ENCODE data around the gene LY9. TPM values are rescaled to one million over a fixed set of nuclear protein-coding genes. Genes with fewer than 3 reads are reported as not detected.
"Not testable (repeated sequence)": the region's sequence is repeated elsewhere in the genome, so short reads cannot be mapped to it uniquely, and the experiment has no call there.

Gene LY9
- total RNA-seq, 4 donors from 2014 or later: 0.26 to 3.2 (median 0.60) TPM

GRCh38 chr1:160863774-160864131, 67.8 kb downstream of the LY9 start:
- no peak for TF ChIP-seq CTCF (IDR thresholded peaks at IDR 0.05)
- no peak for TF ChIP-seq POLR2A (IDR thresholded peaks at IDR 0.05)
- Histone ChIP-seq H3K9me3 (no peaks in the 10 kb centered on the region), H3K4me3 (no peak overlapping the region), H3K4me1 (peaks cover 3 to 23% (median 6%) of the 10 kb centered on the region in 3 donors), H3K36me3 (no peaks in the 10 kb centered on the region), H3K27me3 (peaks cover 0 to 8% (median 0%) of the 10 kb centered on the region in 4 donors), H3K27ac (no peak overlapping the region)
- WGBS, 2 donors: 75 to 78% methylated on average over 3 to 4 of the region's 4 CpGs
- DNase-seq: no peak
- intact Hi-C loops (cut with DNase I): no loop called here

- Histone ChIP-seq H3K4me1 (peaks cover 3 to 23% (median 6%) of the 10 kb centered on the region in 3 donors), H3K9me3 (no peaks in the 10 kb centered on the region), H3K27ac (no peak overlapping the region), H3K27me3 (peaks cover 0 to 8% (median 0%) of the 10 kb centered on the region in 4 donors), H3K4me3 (no peak overlapping the region), H3K36me3 (no peaks in the 10 kb centered on the region)
- 66 to 68% methylated on average over 2 of the region's 2 CpGs for WGBS, 2 donors
- TF ChIP-seq POLR2A (IDR thresholded peaks at IDR 0.05) (no peak), CTCF (IDR thresholded peaks at IDR 0.05) (no peak)
- DNase-seq: no peak
- intact Hi-C loops (cut with DNase I): no loop called here
Measured at GRCh38 chr1:160864173-160864572, 68.2 kb downstream of the LY9 start.

GRCh38 chr1:160865337-160865736, 69.4 kb downstream of the LY9 start:
- DNase-seq: no peak
- 71 to 88% methylated on average over 5 of the region's 5 CpGs for WGBS, 2 donors
- Histone ChIP-seq H3K27me3 (peaks cover 0 to 8% (median 0%) of the 10 kb centered on the region in 4 donors), H3K9me3 (no peaks in the 10 kb centered on the region), H3K36me3 (no peaks in the 10 kb centered on the region), H3K4me1 (peaks cover 3 to 23% (median 6%) of the 10 kb centered on the region in 3 donors), H3K4me3 (no peak overlapping the region), H3K27ac (no peak overlapping the region)
- intact Hi-C loops (cut with DNase I): no loop called here
- TF ChIP-seq CTCF (IDR thresholded peaks at IDR 0.05) (no peak), POLR2A (IDR thresholded peaks at IDR 0.05) (no peak)

- intact Hi-C loops (cut with DNase I): no loop called here
- Histone ChIP-seq H3K4me1 (peaks cover 3 to 23% (median 6%) of the 10 kb centered on the region in 3 donors), H3K36me3 (no peaks in the 10 kb centered on the region), H3K27me3 (peaks cover 0 to 8% (median 0%) of the 10 kb centered on the region in 4 donors), H3K9me3 (no peaks in the 10 kb centered on the region), H3K4me3 (no peak overlapping the region), H3K27ac (no peak overlapping the region)
- DNase-seq: no peak
- TF ChIP-seq CTCF (IDR thresholded peaks at IDR 0.05): no peak
- TF ChIP-seq POLR2A (IDR thresholded peaks at IDR 0.05): no peak
Measured at GRCh38 chr1:160866001-160866694, 70.2 kb downstream of the LY9 start.

- DNase-seq: no peak
- no peaks in the 10 kb centered on the region for H3K36me3 ChIP-seq
- intact Hi-C loops (cut with DNase I): no loop called here
- peaks cover 3 to 23% (median 6%) of the 10 kb centered on the region in 3 donors for H3K4me1 ChIP-seq
- H3K27ac ChIP-seq: no peak overlapping the region
- WGBS, 2 donors: 68 to 80% methylated on average over 6 of the region's 6 CpGs
- H3K9me3 ChIP-seq: no peaks in the 10 kb centered on the region
- peaks cover 0 to 8% (median 0%) of the 10 kb centered on the region in 4 donors for H3K27me3 ChIP-seq
- no peak overlapping the region for H3K4me3 ChIP-seq
- no peak for TF ChIP-seq CTCF (IDR thresholded peaks at IDR 0.05)
- no peak for TF ChIP-seq POLR2A (IDR thresholded peaks at IDR 0.05)
Measured at GRCh38 chr1:160866695-160867260, 70.8 kb downstream of the LY9 start.

- 38 to 39% methylated on average over 4 of the region's 4 CpGs for WGBS, 2 donors
- not testable (repeated sequence) for H3K36me3 ChIP-seq, H3K9me3 ChIP-seq
Measured at GRCh38 chr1:160867651-160868050, 71.7 kb downstream of the LY9 start.

More at GRCh38 chr1:160867651-160868050, 71.7 kb downstream of the LY9 start:
- DNase-seq; H3K27me3 ChIP-seq; intact Hi-C loops (cut with DNase I); H3K4me3 ChIP-seq; H3K27ac ChIP-seq: not testable (repeated sequence)
- H3K4me1 ChIP-seq: peaks cover 3 to 16% (median 6%) of the 10 kb centered on the region in 3 donors
